Dendritic cell treated with granulocyte-macrophage colony-stimulating factor and Interleukin-4, amounts not matched to agents 40 ng/mL and 50 ng/mL, for 4 days (primary cell): Measurements from ENCODE around the gene RSPO3.

ENCODE experiments used
- H3K27ac Mint-ChIP-seq: one replicate; pipeline ENCODE4 v1.8.0; 2022; ENCODE audit warnings: mild to moderate bottlenecking, mixed read lengths
- H3K27me3 Mint-ChIP-seq: one replicate; pipeline ENCODE4 v1.8.0; 2022; ENCODE audit warnings: mild to moderate bottlenecking, mixed read lengths
- H3K36me3 Mint-ChIP-seq: one replicate; pipeline ENCODE4 v1.8.0; 2022; ENCODE audit warnings: low read depth, mixed read lengths
- H3K4me1 Mint-ChIP-seq: one replicate; pipeline ENCODE4 v1.8.0; 2022; ENCODE audit warnings: low read depth, mixed read lengths
- H3K4me3 Mint-ChIP-seq: one replicate; pipeline ENCODE4 v1.8.0; 2022; ENCODE audit warnings: mild to moderate bottlenecking, moderate library complexity, mixed read lengths
- H3K9me3 Mint-ChIP-seq: one replicate; pipeline ENCODE4 v1.8.0; 2022; ENCODE audit warnings: mixed read lengths
- intact Hi-C: fragments of 100-400 bp; cut with micrococcal nuclease; formaldehyde crosslinking; loops from one replicate; pipeline ENCODE4 v1.15.0; 2022

The RSPO3 gene

DNA sequence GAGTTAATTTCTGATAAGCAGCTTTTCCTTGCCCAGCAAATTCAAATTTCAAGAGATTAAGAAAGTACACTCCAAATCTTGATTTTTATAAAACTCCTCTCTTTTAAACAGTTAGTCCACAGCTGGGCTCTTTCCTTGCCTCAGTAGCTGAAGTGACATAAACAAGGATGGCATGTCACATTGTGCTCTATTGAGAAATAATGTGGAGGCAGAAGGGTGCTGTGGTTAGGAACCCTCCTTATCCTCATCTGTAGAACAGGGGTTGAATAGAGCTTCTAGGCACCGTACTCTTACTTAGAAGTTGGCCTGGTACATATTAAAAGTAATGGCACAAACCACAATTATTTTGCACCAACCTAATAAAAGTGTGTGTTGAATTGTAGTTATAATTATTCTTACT is 70.3 kb downstream of the RSPO3 start:
- H3K27me3 Mint-ChIP-seq: no peaks in the 10 kb centered on the region
- no peak overlapping the region for H3K4me3 Mint-ChIP-seq
- peaks cover 17% of the 10 kb centered on the region for H3K4me1 Mint-ChIP-seq
- no peak overlapping the region for H3K27ac Mint-ChIP-seq
- no peaks in the 10 kb centered on the region for H3K9me3 Mint-ChIP-seq
- intact Hi-C loops: loop anchor here (5.0 kb wide), 1 partner anchor 349 kb away; no protein-coding TSS in a partner anchor
- no peaks in the 10 kb centered on the region for H3K36me3 Mint-ChIP-seq

DNA sequence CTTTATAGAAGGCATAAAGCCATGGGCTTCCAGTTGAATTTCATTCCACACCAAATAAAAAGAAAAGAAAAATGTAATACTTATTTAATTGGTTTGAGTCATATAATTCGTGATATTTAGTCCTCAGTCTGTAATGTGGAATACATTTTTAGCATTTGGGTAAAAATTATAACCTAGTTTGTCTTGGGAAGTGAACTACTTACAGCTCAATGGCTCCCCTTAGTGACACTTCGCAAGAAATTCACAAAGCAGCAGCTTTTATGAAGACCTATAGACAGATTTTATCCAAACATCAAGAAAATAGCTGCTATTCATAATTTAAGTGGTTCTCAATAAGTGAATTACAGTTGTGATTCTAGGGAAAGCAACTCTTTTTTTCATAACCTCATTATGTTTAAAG is 72.1 kb downstream of the RSPO3 start:
- peaks cover 17% of the 10 kb centered on the region for H3K4me1 Mint-ChIP-seq
- H3K36me3 Mint-ChIP-seq: no peaks in the 10 kb centered on the region
- no peak overlapping the region for H3K4me3 Mint-ChIP-seq
- H3K27me3 Mint-ChIP-seq: no peaks in the 10 kb centered on the region
- no peak overlapping the region for H3K27ac Mint-ChIP-seq
- H3K9me3 Mint-ChIP-seq: no peaks in the 10 kb centered on the region
- intact Hi-C loops: no loop called here

DNA sequence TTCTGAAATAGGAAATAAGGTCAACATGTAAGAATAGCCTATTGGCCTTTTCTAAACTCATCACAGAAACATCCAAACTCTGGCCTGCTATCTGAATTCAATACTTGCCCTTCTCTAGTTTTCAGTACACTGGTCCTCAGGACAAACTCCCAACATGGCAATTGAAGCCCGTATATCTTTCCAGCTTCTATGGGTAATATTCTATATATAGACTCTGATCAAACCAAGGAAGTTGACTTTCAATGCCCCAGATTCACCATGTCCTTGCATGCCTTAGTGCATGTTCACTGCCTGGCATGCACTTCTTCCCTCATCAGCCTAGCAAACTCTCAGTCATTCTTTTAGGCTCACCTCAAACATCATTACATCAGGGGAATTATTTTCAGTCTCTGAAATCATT is 73.2 kb downstream of the RSPO3 start:
- no peak overlapping the region for H3K4me3 Mint-ChIP-seq
- H3K27ac Mint-ChIP-seq: no peak overlapping the region
- intact Hi-C loops: no loop called here
- no peaks in the 10 kb centered on the region for H3K36me3 Mint-ChIP-seq
- peaks cover 17% of the 10 kb centered on the region for H3K4me1 Mint-ChIP-seq
- no peaks in the 10 kb centered on the region for H3K27me3 Mint-ChIP-seq
- no peaks in the 10 kb centered on the region for H3K9me3 Mint-ChIP-seq

- peaks cover 26% of the 10 kb centered on the region for H3K4me1 Mint-ChIP-seq
- intact Hi-C loops: no loop called here
- H3K36me3 Mint-ChIP-seq: no peaks in the 10 kb centered on the region
- H3K9me3 Mint-ChIP-seq: no peaks in the 10 kb centered on the region
- peak overlapping the region; percentile 22 for H3K27ac Mint-ChIP-seq
- H3K4me3 Mint-ChIP-seq: no peak overlapping the region
- H3K27me3 Mint-ChIP-seq: no peaks in the 10 kb centered on the region
These were observed 74.6 kb downstream of the RSPO3 start for GRCh38 chr6:127192911-127193541.

- Mint-ChIP-seq H3K4me3 (no peak overlapping the region), H3K9me3 (no peaks in the 10 kb centered on the region), H3K36me3 (no peaks in the 10 kb centered on the region), H3K27me3 (no peaks in the 10 kb centered on the region), H3K4me1 (peaks cover 35% of the 10 kb centered on the region), H3K27ac (no peak overlapping the region)
- intact Hi-C loops: loop anchor here (5.0 kb wide), 1 partner anchor 81 kb away; no protein-coding TSS in a partner anchor
These were observed 77.4 kb downstream of the RSPO3 start for GRCh38 chr6:127195833-127196232.

DNA sequence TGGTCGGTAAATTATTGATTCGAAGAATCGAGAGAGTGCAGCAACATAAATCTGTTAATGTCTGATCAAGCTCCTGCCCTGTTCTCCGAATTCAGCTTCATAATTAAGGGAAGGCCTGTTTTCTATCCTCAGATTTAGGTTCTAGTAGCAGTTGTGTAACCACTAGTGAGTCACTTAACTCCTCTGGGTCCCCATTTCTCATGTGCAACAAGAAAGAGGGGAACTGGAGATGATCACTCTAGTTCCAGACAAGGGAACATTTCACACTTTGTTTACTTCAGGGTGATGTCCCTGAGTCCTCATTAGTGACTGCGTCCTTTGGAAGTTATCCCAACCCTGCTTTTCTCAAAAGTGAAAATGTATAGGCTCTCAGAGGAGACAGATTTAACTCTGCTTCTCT is 80.1 kb downstream of the RSPO3 start:
- no peaks in the 10 kb centered on the region for H3K36me3 Mint-ChIP-seq
- no peak overlapping the region for H3K4me3 Mint-ChIP-seq
- intact Hi-C loops: loop anchor here (5.0 kb wide), 1 partner anchor 79 kb away; no protein-coding TSS in a partner anchor

DNA sequence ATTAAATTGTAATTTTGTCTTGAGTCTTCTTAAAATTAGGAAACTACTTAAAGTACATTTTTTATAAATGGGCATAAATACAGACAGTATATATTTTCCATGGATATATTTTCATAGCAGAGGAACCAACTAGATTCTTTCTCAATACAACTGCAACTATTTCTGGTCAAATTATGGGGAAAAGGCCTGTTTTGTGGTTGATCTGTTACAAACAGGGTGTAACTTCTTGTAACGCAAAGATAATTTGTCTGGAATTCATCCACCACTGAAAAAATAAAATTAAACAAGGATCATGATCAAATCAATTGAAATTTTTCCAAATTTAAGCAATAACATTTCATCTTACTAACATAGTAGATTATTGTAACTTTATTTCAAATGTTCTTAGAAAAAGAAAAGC is 81.0 kb downstream of the RSPO3 start:
- Mint-ChIP-seq H3K27ac (no peak overlapping the region), H3K4me3 (no peak overlapping the region), H3K36me3 (no peaks in the 10 kb centered on the region), H3K9me3 (no peaks in the 10 kb centered on the region), H3K27me3 (no peaks in the 10 kb centered on the region), H3K4me1 (peaks cover 24% of the 10 kb centered on the region)
- intact Hi-C loops: loop anchor here (5.0 kb wide), 1 partner anchor 78 kb away; no protein-coding TSS in a partner anchor

More for the DNA sequence above, 80.1 kb downstream of the RSPO3 start:
- Mint-ChIP-seq H3K27ac (no peak overlapping the region), H3K9me3 (no peaks in the 10 kb centered on the region), H3K4me1 (peaks cover 18% of the 10 kb centered on the region), H3K27me3 (no peaks in the 10 kb centered on the region)

GRCh38 chr6:127200114-127200513 is 81.6 kb downstream of the RSPO3 start:
- no peak overlapping the region for H3K4me3 Mint-ChIP-seq
- peaks cover 30% of the 10 kb centered on the region for H3K4me1 Mint-ChIP-seq
- H3K27ac Mint-ChIP-seq: no peak overlapping the region
- no peaks in the 10 kb centered on the region for H3K36me3 Mint-ChIP-seq
- no peaks in the 10 kb centered on the region for H3K27me3 Mint-ChIP-seq
- no peaks in the 10 kb centered on the region for H3K9me3 Mint-ChIP-seq
- intact Hi-C loops: no loop called here

GRCh38 chr6:127201321-127201720 is 82.8 kb downstream of the RSPO3 start:
- peaks cover 30% of the 10 kb centered on the region for H3K4me1 Mint-ChIP-seq
- no peaks in the 10 kb centered on the region for H3K9me3 Mint-ChIP-seq
- no peaks in the 10 kb centered on the region for H3K27me3 Mint-ChIP-seq
- no peaks in the 10 kb centered on the region for H3K36me3 Mint-ChIP-seq
- no peak overlapping the region for H3K4me3 Mint-ChIP-seq
- no peak overlapping the region for H3K27ac Mint-ChIP-seq
- intact Hi-C loops: no loop called here

DNA sequence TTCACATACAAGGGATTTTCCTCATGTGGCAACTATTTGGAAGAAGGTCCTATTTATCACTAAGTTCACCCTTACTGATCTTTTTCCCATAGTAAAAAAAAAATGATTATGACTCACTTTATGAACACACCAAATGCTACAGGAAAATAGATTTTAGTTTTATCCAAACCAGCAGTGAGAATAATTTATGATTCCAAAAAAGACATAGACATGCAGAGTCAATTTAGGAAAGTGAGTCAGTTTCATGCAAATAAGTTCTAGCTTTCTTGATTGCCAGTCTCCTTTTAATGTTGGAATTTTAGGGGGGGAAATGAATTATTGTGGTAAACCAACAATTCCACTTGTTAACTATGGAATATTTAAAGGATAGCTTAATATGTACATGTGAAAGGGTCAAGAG is 84.2 kb downstream of the RSPO3 start:
- H3K4me3 Mint-ChIP-seq: no peak overlapping the region
- intact Hi-C loops: no loop called here
- H3K27ac Mint-ChIP-seq: no peak overlapping the region
- no peaks in the 10 kb centered on the region for H3K9me3 Mint-ChIP-seq
- H3K27me3 Mint-ChIP-seq: no peaks in the 10 kb centered on the region
- H3K36me3 Mint-ChIP-seq: no peaks in the 10 kb centered on the region
- H3K4me1 Mint-ChIP-seq: peaks cover 27% of the 10 kb centered on the region

- no peaks in the 10 kb centered on the region for H3K36me3 Mint-ChIP-seq
- H3K4me1 Mint-ChIP-seq: peaks cover 34% of the 10 kb centered on the region
- H3K9me3 Mint-ChIP-seq: no peaks in the 10 kb centered on the region
- no peaks in the 10 kb centered on the region for H3K27me3 Mint-ChIP-seq
- H3K4me3 Mint-ChIP-seq: no peak overlapping the region
- intact Hi-C loops: no loop called here
- peak overlapping the region; percentile 41 for H3K27ac Mint-ChIP-seq
These were observed 85.8 kb downstream of the RSPO3 start for GRCh38 chr6:127204281-127204680.

GRCh38 chr6:127205036-127205435 is 86.6 kb downstream of the RSPO3 start:
- no peaks in the 10 kb centered on the region for H3K9me3 Mint-ChIP-seq
- H3K27ac Mint-ChIP-seq: peak overlapping the region; percentile 41
- intact Hi-C loops: loop anchor here (5.0 kb wide), 1 partner anchor 62 kb away; the partner anchor contains the start of gene RNF146
- H3K36me3 Mint-ChIP-seq: no peaks in the 10 kb centered on the region
- H3K27me3 Mint-ChIP-seq: no peaks in the 10 kb centered on the region
- H3K4me3 Mint-ChIP-seq: no peak overlapping the region
- peaks cover 30% of the 10 kb centered on the region for H3K4me1 Mint-ChIP-seq

- no peaks in the 10 kb centered on the region for H3K27me3 Mint-ChIP-seq
- intact Hi-C loops: loop anchor here (5.0 kb wide), 1 partner anchor 61 kb away; the partner anchor contains the start of gene RNF146
- H3K4me3 Mint-ChIP-seq: no peak overlapping the region
- no peaks in the 10 kb centered on the region for H3K9me3 Mint-ChIP-seq
- H3K4me1 Mint-ChIP-seq: peaks cover 24% of the 10 kb centered on the region
- no peaks in the 10 kb centered on the region for H3K36me3 Mint-ChIP-seq
- no peak overlapping the region for H3K27ac Mint-ChIP-seq
These were observed 88.1 kb downstream of the RSPO3 start for GRCh38 chr6:127206531-127207095.

- peaks cover 24% of the 10 kb centered on the region for H3K4me1 Mint-ChIP-seq
- H3K4me3 Mint-ChIP-seq: no peak overlapping the region
- no peaks in the 10 kb centered on the region for H3K9me3 Mint-ChIP-seq
- intact Hi-C loops: loop anchor here (5.0 kb wide), 1 partner anchor 60 kb away; the partner anchor contains the start of gene RNF146
- H3K36me3 Mint-ChIP-seq: no peaks in the 10 kb centered on the region
- H3K27me3 Mint-ChIP-seq: no peaks in the 10 kb centered on the region
- no peak overlapping the region for H3K27ac Mint-ChIP-seq
These were observed 89.2 kb downstream of the RSPO3 start for GRCh38 chr6:127207591-127208120.
